Omental fat pad (tissue), 4 donors: Measurements from ENCODE around the gene MINPP1. TPM values are rescaled to one million over a fixed set of nuclear protein-coding genes. Genes with fewer than 3 reads are reported as not detected.

Experiments
- ATAC-seq: fragments of 150-250 bp; one replicate; pipeline ENCODE4 v1.9.1; 2016; ENCODE audit warnings: mild to moderate bottlenecking, moderate library complexity; ENCODE audit not compliant: low FRiP score
- DNase-seq: peaks from one replicate; pipeline ENCODE4 v3.0.0-alpha.2; 2019; ENCODE audit warnings: low spot score
- CTCF ChIP-seq, 3 donors: fragments of 450-650 bp; IDR thresholded peaks; one replicate each; pipeline ENCODE4 v1.5.1; 2016 to 2017; ENCODE audit warnings: antibody characterized with exemption in 3 of 3, mild to moderate bottlenecking in 3 of 3, moderate library complexity in 2 of 3
- total RNA-seq, 4 donors: library from RNA; depleted of rRNA; stranded (reverse); fragments of >200 nt; gene quantifications; one replicate each; pipeline ENCODE4 v1.1.0, GENCODE V29; 2016

MINPP1 gene
- total RNA-seq, 4 donors from 2014 or later = 9.4 to 20.5 (median 15.7) TPM

DNA sequence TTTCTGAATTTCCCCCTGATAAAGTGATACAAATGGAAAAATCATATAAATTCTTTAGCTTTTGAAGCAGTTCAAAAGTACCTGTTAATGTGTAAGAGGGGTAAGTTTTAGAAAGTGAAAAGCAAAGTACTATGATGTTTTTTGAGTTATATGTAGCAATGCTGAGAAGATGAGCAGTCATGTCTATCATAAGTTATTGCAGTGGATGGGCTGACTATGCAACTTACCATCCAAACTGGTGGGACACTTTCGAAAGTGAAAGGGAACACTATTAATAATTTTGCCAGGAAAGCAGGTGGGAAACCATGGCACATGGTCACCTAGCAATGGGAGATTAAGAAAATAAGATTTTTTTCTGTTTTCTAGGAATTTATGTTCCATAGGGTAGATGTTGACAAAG is 4.1 kb downstream of the MINPP1 start:
- DNase-seq (no peak), ATAC-seq (no peak)
- no peak for TF ChIP-seq CTCF (IDR thresholded peaks at IDR 0.05)

- no peak for ATAC-seq
- no peak for DNase-seq
- no peak for TF ChIP-seq CTCF (IDR thresholded peaks at IDR 0.05)
These were observed 5.3 kb downstream of the MINPP1 start for GRCh38 chr10:87510025-87510424.

GRCh38 chr10:87511526-87511925 is 6.8 kb downstream of the MINPP1 start:
- no peak for TF ChIP-seq CTCF (IDR thresholded peaks at IDR 0.05)
- no peak for DNase-seq
- ATAC-seq = no peak

GRCh38 chr10:87518937-87519336 is 14.2 kb downstream of the MINPP1 start:
- no peak for TF ChIP-seq CTCF (IDR thresholded peaks at IDR 0.05)
- DNase-seq (no peak), ATAC-seq (no peak)

- TF ChIP-seq CTCF (IDR thresholded peaks at IDR 0.05) = no peak
- ATAC-seq = no peak
- no peak for DNase-seq
These were observed 14.9 kb downstream of the MINPP1 start for GRCh38 chr10:87519582-87519981.

GRCh38 chr10:87523731-87524130 is 19.0 kb downstream of the MINPP1 start:
- no peak for ATAC-seq
- DNase-seq = no peak
- TF ChIP-seq CTCF (IDR thresholded peaks at IDR 0.05) = no peak

DNA sequence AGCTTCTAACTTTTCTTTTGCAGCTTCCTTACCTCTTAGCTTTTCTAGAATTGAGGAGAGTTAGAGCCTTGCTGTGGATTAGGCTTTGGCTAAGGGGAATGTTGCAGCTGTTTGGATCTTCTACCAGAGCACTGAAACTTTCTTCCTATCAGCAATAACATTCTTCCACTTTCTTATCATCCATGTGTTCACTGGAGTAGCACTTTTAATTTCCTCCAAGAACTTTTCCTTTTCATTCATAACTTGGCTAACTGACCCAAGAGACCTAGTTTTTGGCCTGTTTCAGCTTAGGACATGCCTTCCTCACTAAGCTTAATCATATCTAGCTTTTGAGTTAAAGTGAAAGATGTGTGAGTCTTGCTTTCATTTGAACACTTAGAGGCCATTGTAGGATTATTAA is 19.6 kb downstream of the MINPP1 start:
- TF ChIP-seq CTCF (IDR thresholded peaks at IDR 0.05) = no peak
- ATAC-seq = no peak
- no peak for DNase-seq
